ENCODE data around the gene MYRIP.

The MYRIP gene

DNA sequence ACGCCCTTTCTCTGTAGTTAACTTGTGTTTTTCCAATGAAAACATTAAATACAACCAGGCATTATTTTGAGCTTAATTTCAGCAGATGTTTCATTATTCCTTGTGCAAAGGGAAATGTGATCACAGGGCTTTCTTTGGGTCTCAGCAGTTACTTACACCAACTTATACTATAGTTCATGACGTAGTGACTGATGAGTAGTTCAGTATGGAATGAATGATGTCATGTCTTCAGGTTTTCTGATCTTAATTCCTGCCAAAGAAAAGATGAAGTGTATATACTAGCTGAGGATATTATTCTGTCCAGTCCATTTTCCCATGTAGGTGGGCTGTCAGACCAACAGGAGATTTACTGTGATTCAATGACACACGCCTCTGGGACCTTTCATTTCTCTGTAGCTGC lies 61.3 kb downstream of the MYRIP start:
- no peak for DNase-seq (ENCODE audit: extremely low read depth, low read depth)
- TF ChIP-seq, protein P1, sequence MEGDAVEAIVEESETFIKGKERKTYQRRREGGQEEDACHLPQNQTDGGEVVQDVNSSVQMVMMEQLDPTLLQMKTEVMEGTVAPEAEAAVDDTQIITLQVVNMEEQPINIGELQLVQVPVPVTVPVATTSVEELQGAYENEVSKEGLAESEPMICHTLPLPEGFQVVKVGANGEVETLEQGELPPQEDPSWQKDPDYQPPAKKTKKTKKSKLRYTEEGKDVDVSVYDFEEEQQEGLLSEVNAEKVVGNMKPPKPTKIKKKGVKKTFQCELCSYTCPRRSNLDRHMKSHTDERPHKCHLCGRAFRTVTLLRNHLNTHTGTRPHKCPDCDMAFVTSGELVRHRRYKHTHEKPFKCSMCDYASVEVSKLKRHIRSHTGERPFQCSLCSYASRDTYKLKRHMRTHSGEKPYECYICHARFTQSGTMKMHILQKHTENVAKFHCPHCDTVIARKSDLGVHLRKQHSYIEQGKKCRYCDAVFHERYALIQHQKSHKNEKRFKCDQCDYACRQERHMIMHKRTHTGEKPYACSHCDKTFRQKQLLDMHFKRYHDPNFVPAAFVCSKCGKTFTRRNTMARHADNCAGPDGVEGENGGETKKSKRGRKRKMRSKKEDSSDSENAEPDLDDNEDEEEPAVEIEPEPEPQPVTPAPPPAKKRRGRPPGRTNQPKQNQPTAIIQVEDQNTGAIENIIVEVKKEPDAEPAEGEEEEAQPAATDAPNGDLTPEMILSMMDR (IDR thresholded peaks at IDR 0.05; ENCODE audit: low read depth, low read length): no peak

DNA sequence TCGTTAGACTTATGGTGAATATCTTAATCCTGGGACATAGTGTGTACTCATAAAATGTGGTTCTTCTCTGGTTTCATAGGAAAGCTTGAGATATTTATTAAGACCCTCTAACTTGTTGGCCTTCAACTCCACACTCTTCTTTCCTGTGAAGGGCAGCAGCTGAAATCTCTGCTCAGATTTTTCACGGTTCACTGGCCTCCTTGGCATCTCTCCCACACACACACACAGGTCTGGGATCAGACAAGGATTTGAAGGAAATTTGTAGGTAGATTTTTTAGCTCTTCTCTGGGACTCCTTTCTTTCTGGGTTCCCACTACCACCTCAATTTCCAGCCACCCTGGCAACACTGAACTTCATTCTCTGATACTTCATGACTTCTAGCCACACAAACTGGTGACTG lies 70.2 kb downstream of the MYRIP start:
- no peak for DNase-seq (ENCODE audit: extremely low read depth, low read depth)
- TF ChIP-seq, protein P1 (IDR thresholded peaks at IDR 0.05; ENCODE audit: low read depth, low read length): no peak

GRCh38 chr3:39882111-39882510 lies 72.7 kb downstream of the MYRIP start:
- DNase-seq (ENCODE audit: extremely low read depth, low read depth): no peak
- TF ChIP-seq, protein P1 (IDR thresholded peaks at IDR 0.05; ENCODE audit: low read depth, low read length): no peak

DNA sequence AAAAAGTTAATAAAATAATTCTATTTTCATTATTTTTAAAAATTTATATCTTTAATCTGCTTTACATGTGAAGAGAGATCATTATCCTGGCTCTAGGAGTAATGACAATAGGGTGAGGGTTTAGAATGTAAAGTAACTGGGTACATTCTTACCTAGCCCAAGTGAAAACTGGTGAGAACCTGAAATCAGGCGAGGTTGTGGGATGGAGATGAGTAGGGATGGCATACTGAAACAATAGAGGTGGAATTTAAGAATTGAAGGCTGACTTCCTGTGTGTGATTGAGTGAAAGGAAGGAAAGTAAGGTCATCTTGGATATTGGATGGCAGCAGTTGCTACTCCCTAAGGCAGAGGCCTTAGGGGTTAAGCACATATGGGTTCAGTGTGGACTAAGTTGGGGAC lies 82.7 kb downstream of the MYRIP start:
- DNase-seq (ENCODE audit: extremely low read depth, low read depth): no peak
- TF ChIP-seq, protein P1 (IDR thresholded peaks at IDR 0.05; ENCODE audit: low read depth, low read length): no peak

- TF ChIP-seq, protein P1 (IDR thresholded peaks at IDR 0.05; ENCODE audit: low read depth, low read length): no peak
- DNase-seq (ENCODE audit: extremely low read depth, low read depth): no peak
These were observed 86.8 kb downstream of the MYRIP start for GRCh38 chr3:39896184-39896583.

DNA sequence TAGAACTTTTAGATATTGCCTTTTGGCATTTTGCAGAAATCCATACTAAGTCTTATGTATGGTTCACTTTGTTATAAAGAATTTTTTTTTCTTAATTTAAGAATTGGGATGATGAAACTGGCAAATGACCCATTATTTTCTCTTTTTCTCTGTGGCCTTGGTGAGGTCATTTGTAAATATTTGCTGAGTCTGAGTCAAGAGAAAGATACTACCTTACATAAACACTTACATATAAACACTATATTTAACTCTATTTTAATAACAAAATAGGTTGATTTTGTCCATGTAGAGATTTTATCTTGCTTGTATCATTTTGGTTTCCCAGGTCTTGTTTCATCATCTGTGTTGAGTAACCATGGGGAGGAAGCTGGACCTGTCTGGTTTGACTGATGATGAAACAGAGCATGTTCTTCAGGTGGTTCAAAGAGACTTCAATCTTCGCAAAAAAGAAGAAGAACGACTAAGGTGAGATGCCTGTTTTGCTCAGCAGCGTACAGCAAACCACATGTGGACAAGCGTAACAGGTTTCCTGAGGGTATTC lies 91.1 kb downstream of the MYRIP start:
- no peak for DNase-seq (ENCODE audit: extremely low read depth, low read depth)
- TF ChIP-seq, protein P1 (IDR thresholded peaks at IDR 0.05; ENCODE audit: low read depth, low read length): no peak

DNA sequence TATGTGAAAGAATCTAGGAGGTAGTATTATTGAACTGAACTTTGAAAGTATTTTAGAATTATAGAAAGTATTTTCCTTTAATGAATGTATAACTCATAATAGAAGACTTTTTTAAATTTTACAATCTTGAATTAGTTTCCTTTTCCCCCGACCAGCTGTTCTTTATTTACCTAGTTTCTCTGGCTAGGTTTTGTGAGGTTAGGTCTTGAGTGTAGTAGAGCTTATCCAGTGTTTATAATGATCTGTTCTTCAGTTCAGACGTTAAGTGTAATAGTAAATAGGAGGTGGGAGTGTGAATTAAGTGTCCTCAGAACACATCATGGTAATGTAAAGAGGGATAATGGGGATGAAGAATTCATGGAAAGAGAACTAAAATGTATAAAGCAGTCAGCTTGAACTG lies 93.8 kb downstream of the MYRIP start:
- TF ChIP-seq, protein P1 (IDR thresholded peaks at IDR 0.05; ENCODE audit: low read depth, low read length): no peak
- DNase-seq (ENCODE audit: extremely low read depth, low read depth): no peak
